Liver (tissue), 9 donors: Measurements from ENCODE around the gene ACACB. TPM values are rescaled to one million over a fixed set of nuclear protein-coding genes. Genes with fewer than 3 reads are reported as not detected.

Experiments
- DNase-seq: peaks from one replicate; pipeline ENCODE4 v3.0.0-alpha.2; 2017; ENCODE audit warnings: low spot score
- H3K27ac ChIP-seq, 2 donors: one replicate each; pipeline ENCODE4 v1.7.0; 2013; ENCODE audit warnings: inconsistent platforms in 2 of 2, low read length in 2 of 2, control low read depth in 1 of 2, low read depth in 1 of 2, mild to moderate bottlenecking in 1 of 2
- H3K27me3 ChIP-seq, 4 donors: one replicate each; pipeline versions ENCODE4 v1.6.1 to v1.7.0; 2013; ENCODE audit warnings: low read length in 3 of 4, inconsistent platforms in 1 of 4, mild to moderate bottlenecking in 1 of 4, moderate library complexity in 1 of 4; ENCODE audit not compliant: control insufficient read depth in 4 of 4, insufficient read depth in 4 of 4
- H3K36me3 ChIP-seq, 4 donors: one replicate each; pipeline versions ENCODE4 v1.6.1 to v1.7.0; 2013; ENCODE audit warnings: low read length in 3 of 4, mild to moderate bottlenecking in 3 of 4, low read depth in 1 of 4, moderate library complexity in 1 of 4; ENCODE audit not compliant: control insufficient read depth in 4 of 4, insufficient read depth in 3 of 4
- H3K4me1 ChIP-seq, 4 donors: one replicate each; pipeline versions ENCODE4 v1.6.1 to v1.7.0; 2013; ENCODE audit warnings: low read length in 3 of 4, mild to moderate bottlenecking in 3 of 4, moderate library complexity in 1 of 4; ENCODE audit not compliant: control insufficient read depth in 4 of 4, insufficient read depth in 4 of 4
- H3K4me3 ChIP-seq, 3 donors: one replicate each; pipeline versions ENCODE4 v1.6.1 to v1.7.0; 2013; ENCODE audit warnings: low read length in 3 of 3, control low read depth in 1 of 3, low read depth in 1 of 3, mild to moderate bottlenecking in 1 of 3
- H3K9ac ChIP-seq, 2 donors: one replicate each; pipeline ENCODE4 v1.7.0; 2013; ENCODE audit warnings: low read length in 2 of 2, mild to moderate bottlenecking in 2 of 2, moderate library complexity in 2 of 2, control low read depth in 1 of 2, low read depth in 1 of 2
- H3K9me3 ChIP-seq, 4 donors: one replicate each; pipeline versions ENCODE4 v1.6.1 to v1.7.0; 2013; ENCODE audit warnings: low read length in 3 of 4; ENCODE audit not compliant: control insufficient read depth in 4 of 4
- EGR1 ChIP-seq, 2 donors: IDR thresholded peaks; 2 replicates each; pipeline ENCODE4 v1.6.1; 2016 to 2018; ENCODE audit warnings: antibody characterized with exemption in 2 of 2, low read depth in 2 of 2
- FOXA1 ChIP-seq: IDR thresholded peaks from 2 replicates; pipeline ENCODE4 v1.6.1; 2016; ENCODE audit warnings: antibody characterized with exemption
- HNF4A ChIP-seq, 2 donors: conservative IDR thresholded peaks; 2 replicates each; pipeline ENCODE4 v1.6.1; 2016; ENCODE audit warnings: antibody characterized with exemption in 2 of 2, mild to moderate bottlenecking in 2 of 2
- HNF4G ChIP-seq: IDR thresholded peaks from 2 replicates; pipeline ENCODE4 v1.6.1; 2016; ENCODE audit warnings: antibody characterized with exemption
- JUND ChIP-seq, 2 donors: IDR thresholded peaks; 2 replicates each; pipeline ENCODE4 v1.6.1; 2016; ENCODE audit warnings: antibody characterized with exemption in 2 of 2
- NR2F2 ChIP-seq: IDR thresholded peaks from 2 replicates; pipeline ENCODE4 v1.6.1; 2016; ENCODE audit warnings: antibody characterized with exemption
- RAD21 ChIP-seq, 2 donors: IDR thresholded peaks; 2 replicates each; pipeline ENCODE4 v1.6.1; 2016; ENCODE audit warnings: antibody characterized with exemption in 2 of 2, mild to moderate bottlenecking in 2 of 2
- SP1 ChIP-seq: IDR thresholded peaks from 2 replicates; pipeline ENCODE4 v1.6.1; 2018; ENCODE audit warnings: antibody characterized with exemption, mild to moderate bottlenecking
- WGBS: extraction: QIAGEN DNeasy Blood & Tissue Kit; methylation state at CpG from one replicate; pipeline ENCODE4 v1.1.7; 2013; 5-methylcytosine and 5-hydroxymethylcytosine counted together
- polyA plus RNA-seq, 2 donors: library from polyadenylated mRNA; stranded (reverse) in 1 of 2; unstranded in 1 of 2; fragments of 200-250 nt in 1 of 2; fragments of >200 nt in 1 of 2; fragmentation: Nextera tagmentation in 1 of 2; extraction: Ambion mirVana in 1 of 2; gene quantifications; one replicate each; pipeline versions ENCODE4 v1.2.1 to v1.2.3, GENCODE V29; 2013 to 2015
- total RNA-seq, 2 donors: library from RNA; depleted of rRNA; stranded (reverse); fragments of >200 nt; gene quantifications; one replicate each; pipeline ENCODE4 v1.2.3, GENCODE V29; 2014
- TF ChIP-seq, protein P1 (sequence below): IDR thresholded peaks from 2 replicates; pipeline ENCODE4 v1.6.1; 2016; ENCODE audit warnings: antibody characterized with exemption
- TF ChIP-seq, protein P2 (sequence below): IDR thresholded peaks from 2 replicates; pipeline ENCODE4 v1.6.1; 2016; ENCODE audit warnings: antibody characterized with exemption
- TF ChIP-seq, protein P3 (sequence below): IDR thresholded peaks from 2 replicates; pipeline ENCODE4 v1.6.1; 2016; ENCODE audit warnings: antibody characterized with exemption, mild to moderate bottlenecking
- TF ChIP-seq, protein P4 (sequence below): IDR thresholded peaks from 2 replicates; pipeline ENCODE4 v1.6.1; 2016; ENCODE audit warnings: antibody characterized with exemption
- TF ChIP-seq, protein P5 (sequence below): fragments of 150-350 bp; IDR thresholded peaks from 2 replicates; pipeline ENCODE4 v1.5.1; 2017; ENCODE audit warnings: improper control_type of control experiment, low read depth, low read length; ENCODE audit not compliant: missing input control
- donor health status: healthy.
- donor health status: healthy.
- donor health status: healthy.
- donor health status: healthy.
- donor health status: healthy.

Gene ACACB
- total and polyA plus RNA-seq, 4 donors, result 12.9 to 288 (median 52.1) TPM

DNA sequence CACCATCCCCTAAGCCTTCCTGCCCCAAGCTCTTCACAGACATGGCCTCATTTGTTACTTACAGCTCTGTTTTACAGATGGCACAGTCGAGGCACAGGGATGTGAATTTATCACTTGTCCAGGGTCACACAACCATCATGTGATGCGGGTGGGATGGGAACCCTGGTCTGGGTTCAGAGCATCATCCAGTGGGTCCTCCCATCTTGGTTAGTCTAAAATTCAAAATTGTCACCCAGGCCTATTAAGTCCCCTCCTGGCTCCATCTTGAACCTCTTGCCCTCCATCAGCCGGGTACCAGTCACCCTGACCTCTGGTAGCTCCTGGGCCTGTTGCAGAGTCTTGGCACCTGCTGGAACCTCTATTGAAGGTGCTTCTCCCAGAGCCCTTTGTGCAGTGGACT, 52.9 kb downstream of the ACACB start:
- 89% methylated on average over 3 of the region's 3 CpGs for WGBS
- no peaks in the 10 kb centered on the region for H3K4me1 ChIP-seq
- peaks cover 17 to 63% (median 52%) of the 10 kb centered on the region in 4 donors for H3K36me3 ChIP-seq
- no peaks in the 10 kb centered on the region for H3K27me3 ChIP-seq
- H3K4me3 ChIP-seq, result no peak overlapping the region
- no peak overlapping the region for H3K27ac ChIP-seq
- H3K9ac ChIP-seq, result no peak overlapping the region
- TF ChIP-seq, protein P1, sequence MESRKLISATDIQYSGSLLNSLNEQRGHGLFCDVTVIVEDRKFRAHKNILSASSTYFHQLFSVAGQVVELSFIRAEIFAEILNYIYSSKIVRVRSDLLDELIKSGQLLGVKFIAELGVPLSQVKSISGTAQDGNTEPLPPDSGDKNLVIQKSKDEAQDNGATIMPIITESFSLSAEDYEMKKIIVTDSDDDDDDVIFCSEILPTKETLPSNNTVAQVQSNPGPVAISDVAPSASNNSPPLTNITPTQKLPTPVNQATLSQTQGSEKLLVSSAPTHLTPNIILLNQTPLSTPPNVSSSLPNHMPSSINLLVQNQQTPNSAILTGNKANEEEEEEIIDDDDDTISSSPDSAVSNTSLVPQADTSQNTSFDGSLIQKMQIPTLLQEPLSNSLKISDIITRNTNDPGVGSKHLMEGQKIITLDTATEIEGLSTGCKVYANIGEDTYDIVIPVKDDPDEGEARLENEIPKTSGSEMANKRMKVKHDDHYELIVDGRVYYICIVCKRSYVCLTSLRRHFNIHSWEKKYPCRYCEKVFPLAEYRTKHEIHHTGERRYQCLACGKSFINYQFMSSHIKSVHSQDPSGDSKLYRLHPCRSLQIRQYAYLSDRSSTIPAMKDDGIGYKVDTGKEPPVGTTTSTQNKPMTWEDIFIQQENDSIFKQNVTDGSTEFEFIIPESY, result no peak
- TF ChIP-seq RAD21 (IDR thresholded peaks at IDR 0.05), result no peak
- TF ChIP-seq JUND (IDR thresholded peaks at IDR 0.05), result no peak
- TF ChIP-seq, protein P2, sequence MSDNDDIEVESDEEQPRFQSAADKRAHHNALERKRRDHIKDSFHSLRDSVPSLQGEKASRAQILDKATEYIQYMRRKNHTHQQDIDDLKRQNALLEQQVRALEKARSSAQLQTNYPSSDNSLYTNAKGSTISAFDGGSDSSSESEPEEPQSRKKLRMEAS, result no peak
- TF ChIP-seq EGR1 (IDR thresholded peaks at IDR 0.05; ENCODE audit: low read depth in 2 of 2), result no peak
- TF ChIP-seq HNF4A (conservative IDR thresholded peaks at IDR 0.05), result no peak
- no peak for TF ChIP-seq SP1
- TF ChIP-seq, protein P3, sequence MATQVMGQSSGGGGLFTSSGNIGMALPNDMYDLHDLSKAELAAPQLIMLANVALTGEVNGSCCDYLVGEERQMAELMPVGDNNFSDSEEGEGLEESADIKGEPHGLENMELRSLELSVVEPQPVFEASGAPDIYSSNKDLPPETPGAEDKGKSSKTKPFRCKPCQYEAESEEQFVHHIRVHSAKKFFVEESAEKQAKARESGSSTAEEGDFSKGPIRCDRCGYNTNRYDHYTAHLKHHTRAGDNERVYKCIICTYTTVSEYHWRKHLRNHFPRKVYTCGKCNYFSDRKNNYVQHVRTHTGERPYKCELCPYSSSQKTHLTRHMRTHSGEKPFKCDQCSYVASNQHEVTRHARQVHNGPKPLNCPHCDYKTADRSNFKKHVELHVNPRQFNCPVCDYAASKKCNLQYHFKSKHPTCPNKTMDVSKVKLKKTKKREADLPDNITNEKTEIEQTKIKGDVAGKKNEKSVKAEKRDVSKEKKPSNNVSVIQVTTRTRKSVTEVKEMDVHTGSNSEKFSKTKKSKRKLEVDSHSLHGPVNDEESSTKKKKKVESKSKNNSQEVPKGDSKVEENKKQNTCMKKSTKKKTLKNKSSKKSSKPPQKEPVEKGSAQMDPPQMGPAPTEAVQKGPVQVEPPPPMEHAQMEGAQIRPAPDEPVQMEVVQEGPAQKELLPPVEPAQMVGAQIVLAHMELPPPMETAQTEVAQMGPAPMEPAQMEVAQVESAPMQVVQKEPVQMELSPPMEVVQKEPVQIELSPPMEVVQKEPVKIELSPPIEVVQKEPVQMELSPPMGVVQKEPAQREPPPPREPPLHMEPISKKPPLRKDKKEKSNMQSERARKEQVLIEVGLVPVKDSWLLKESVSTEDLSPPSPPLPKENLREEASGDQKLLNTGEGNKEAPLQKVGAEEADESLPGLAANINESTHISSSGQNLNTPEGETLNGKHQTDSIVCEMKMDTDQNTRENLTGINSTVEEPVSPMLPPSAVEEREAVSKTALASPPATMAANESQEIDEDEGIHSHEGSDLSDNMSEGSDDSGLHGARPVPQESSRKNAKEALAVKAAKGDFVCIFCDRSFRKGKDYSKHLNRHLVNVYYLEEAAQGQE, result no peak
- TF ChIP-seq, protein P4, sequence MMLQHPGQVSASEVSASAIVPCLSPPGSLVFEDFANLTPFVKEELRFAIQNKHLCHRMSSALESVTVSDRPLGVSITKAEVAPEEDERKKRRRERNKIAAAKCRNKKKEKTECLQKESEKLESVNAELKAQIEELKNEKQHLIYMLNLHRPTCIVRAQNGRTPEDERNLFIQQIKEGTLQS, result no peak
- DNase-seq, result no peak
- H3K9me3 ChIP-seq, result no peaks in the 10 kb centered on the region

DNA sequence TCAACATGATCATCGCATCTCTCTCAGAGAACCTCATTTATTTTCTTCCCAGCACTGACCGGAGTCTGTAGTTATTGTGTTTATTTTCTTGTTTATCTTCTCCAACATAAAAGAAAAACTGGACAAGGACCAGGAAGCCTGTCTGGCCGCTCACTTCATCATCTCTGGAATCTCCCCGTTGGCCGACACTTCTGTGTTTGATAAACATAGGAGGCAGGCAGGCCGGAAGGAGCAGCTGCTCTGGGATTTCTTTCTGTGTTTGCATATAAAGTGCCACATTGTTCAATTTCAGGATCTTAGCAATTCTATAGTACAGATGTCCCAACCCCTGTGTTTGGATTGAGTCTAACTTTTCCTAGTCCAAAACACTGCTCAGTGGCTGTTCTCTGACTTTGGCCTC, 53.3 kb downstream of the ACACB start:
- 50% methylated on average over 6 of the region's 6 CpGs for WGBS
- H3K9me3 ChIP-seq, result no peaks in the 10 kb centered on the region
- TF ChIP-seq NR2F2, result no peak
- no peaks in the 10 kb centered on the region for H3K27me3 ChIP-seq
- H3K27ac ChIP-seq, result no peak overlapping the region
- H3K9ac ChIP-seq, result no peak overlapping the region
- no peak for DNase-seq
- no peaks in the 10 kb centered on the region for H3K4me1 ChIP-seq
- H3K36me3 ChIP-seq, result peaks cover 19 to 66% (median 54%) of the 10 kb centered on the region in 4 donors
- H3K4me3 ChIP-seq, result no peak overlapping the region

DNA sequence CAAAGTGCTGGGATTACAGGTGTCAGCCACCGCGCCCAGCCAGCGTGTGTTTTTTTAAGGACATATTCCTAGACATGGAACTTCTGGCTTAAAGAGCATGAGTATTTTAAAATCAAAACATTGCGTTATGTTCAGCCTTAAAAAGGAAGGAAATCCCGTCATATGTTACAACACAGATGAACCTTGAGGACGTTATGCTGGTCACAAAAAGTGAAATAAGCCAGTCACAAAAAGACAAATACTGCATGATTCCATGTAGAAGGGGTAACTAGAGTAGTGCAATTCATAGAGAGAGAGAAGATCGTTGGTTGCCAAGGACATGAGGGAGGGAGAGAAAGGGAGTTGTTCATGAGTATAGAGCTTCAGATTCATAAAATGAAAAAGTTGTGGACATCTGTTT, 53.9 kb downstream of the ACACB start:
- Histone ChIP-seq H3K27ac (no peak overlapping the region), H3K4me3 (no peak overlapping the region), H3K9ac (no peak overlapping the region), H3K27me3 (no peaks in the 10 kb centered on the region), H3K9me3 (no peaks in the 10 kb centered on the region), H3K36me3 (peaks cover 19 to 65% (median 56%) of the 10 kb centered on the region in 4 donors), H3K4me1 (no peaks in the 10 kb centered on the region)
- DNase-seq, result no peak
- WGBS, result 71% methylated on average over 7 of the region's 7 CpGs
- TF ChIP-seq, protein P4, result no peak
- TF ChIP-seq, protein P5, sequence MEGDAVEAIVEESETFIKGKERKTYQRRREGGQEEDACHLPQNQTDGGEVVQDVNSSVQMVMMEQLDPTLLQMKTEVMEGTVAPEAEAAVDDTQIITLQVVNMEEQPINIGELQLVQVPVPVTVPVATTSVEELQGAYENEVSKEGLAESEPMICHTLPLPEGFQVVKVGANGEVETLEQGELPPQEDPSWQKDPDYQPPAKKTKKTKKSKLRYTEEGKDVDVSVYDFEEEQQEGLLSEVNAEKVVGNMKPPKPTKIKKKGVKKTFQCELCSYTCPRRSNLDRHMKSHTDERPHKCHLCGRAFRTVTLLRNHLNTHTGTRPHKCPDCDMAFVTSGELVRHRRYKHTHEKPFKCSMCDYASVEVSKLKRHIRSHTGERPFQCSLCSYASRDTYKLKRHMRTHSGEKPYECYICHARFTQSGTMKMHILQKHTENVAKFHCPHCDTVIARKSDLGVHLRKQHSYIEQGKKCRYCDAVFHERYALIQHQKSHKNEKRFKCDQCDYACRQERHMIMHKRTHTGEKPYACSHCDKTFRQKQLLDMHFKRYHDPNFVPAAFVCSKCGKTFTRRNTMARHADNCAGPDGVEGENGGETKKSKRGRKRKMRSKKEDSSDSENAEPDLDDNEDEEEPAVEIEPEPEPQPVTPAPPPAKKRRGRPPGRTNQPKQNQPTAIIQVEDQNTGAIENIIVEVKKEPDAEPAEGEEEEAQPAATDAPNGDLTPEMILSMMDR, result no peak
- no peak for TF ChIP-seq FOXA1
- TF ChIP-seq EGR1 (IDR thresholded peaks at IDR 0.05; ENCODE audit: low read depth in 2 of 2), result no peak
- TF ChIP-seq, protein P2, result no peak
- no peak for TF ChIP-seq HNF4G
- TF ChIP-seq, protein P1, result no peak
- TF ChIP-seq SP1, result no peak
